Fibroblast of lung (primary cell): Measurements from ENCODE around the gene MAP1LC3B. TPM values are rescaled to one million over a fixed set of nuclear protein-coding genes. Genes with fewer than 3 reads are reported as not detected.
A peak's percentile ranks its signal among the peaks of the same experiment; 100 is the strongest.

Experiments
- DNase-seq, 2 donors: peaks; one replicate each; pipeline versions ENCODE4 v3.0.0 to v3.0.0-alpha.2; 2010; ENCODE audit warnings: low read depth in 2 of 2
- H2AFZ ChIP-seq: 2 replicates; pipeline ENCODE4 v1.5.1; 2012; ENCODE audit warnings: low read length, control low read depth, inconsistent platforms
- H3K27ac ChIP-seq: 2 replicates; pipeline ENCODE4 v1.5.1; 2011; ENCODE audit warnings: low read length, control low read depth; ENCODE audit not compliant: insufficient read depth
- H3K27me3 ChIP-seq: 2 replicates; pipeline ENCODE4 v1.5.1; 2011; ENCODE audit warnings: mild to moderate bottlenecking, low read length; ENCODE audit not compliant: control insufficient read depth, insufficient read depth
- H3K36me3 ChIP-seq: 2 replicates; pipeline ENCODE4 v1.5.1; 2011; ENCODE audit warnings: low read length; ENCODE audit not compliant: control insufficient read depth, insufficient read depth
- H3K4me1 ChIP-seq: 2 replicates; pipeline ENCODE4 v1.5.1; 2011; ENCODE audit warnings: low read length; ENCODE audit not compliant: control insufficient read depth, insufficient read depth; ENCODE audit errors: extremely low read depth
- H3K4me2 ChIP-seq: 2 replicates; pipeline ENCODE4 v1.5.1; 2011; ENCODE audit warnings: low read length, control low read depth; ENCODE audit not compliant: insufficient read depth; ENCODE audit errors: extremely low read depth
- H3K4me3 ChIP-seq, 4 experiments: fragments of 200-600 bp in 1 of 4; sonication (generic) in 1 of 4; replicated peaks in 1 of 4; 2 replicates each; pipeline ENCODE4 v1.5.1; 2011 to 2016; ENCODE audit warnings: low read length in 4 of 4, low read depth in 3 of 4, mild to moderate bottlenecking in 3 of 4, control low read depth in 2 of 4, inconsistent platforms in 1 of 4, mixed read lengths in 1 of 4; ENCODE audit not compliant: insufficient read depth in 1 of 4; ENCODE audit errors: control extremely low read depth in 1 of 4
- H3K79me2 ChIP-seq: 2 replicates; pipeline ENCODE4 v1.5.1; 2012; ENCODE audit warnings: mild to moderate bottlenecking, low read length, inconsistent platforms; ENCODE audit not compliant: control insufficient read depth, insufficient read depth
- H3K9ac ChIP-seq: 2 replicates; pipeline ENCODE4 v1.5.1; 2011; ENCODE audit warnings: mild to moderate bottlenecking, low read length, control low read depth; ENCODE audit not compliant: insufficient read depth
- H3K9me3 ChIP-seq: 2 replicates; pipeline ENCODE4 v1.5.1; 2012; ENCODE audit warnings: low read depth, low read length; ENCODE audit not compliant: control insufficient read depth, insufficient read depth
- H4K20me1 ChIP-seq: 2 replicates; pipeline ENCODE4 v1.5.1; 2011; ENCODE audit warnings: low read length; ENCODE audit not compliant: control insufficient read depth, insufficient read depth; ENCODE audit errors: extremely low read depth
- EZH2 ChIP-seq: IDR thresholded peaks from 2 replicates; pipeline ENCODE4 v1.5.1; 2012; ENCODE audit warnings: low read length, control low read depth, mild to moderate bottlenecking; ENCODE audit errors: missing control alignments
- polyA plus RNA-seq, 2 donors: library from polyadenylated mRNA; depleted of rRNA in 1 of 2; stranded (reverse) in 1 of 2; unstranded in 1 of 2; fragments of >200 nt; gene quantifications; 2 replicates each; pipeline ENCODE4 v1.2.1, GENCODE V29; 2011 to 2012; ENCODE audit warnings: missing spikeins in 1 of 2
- total RNA-seq: library from RNA; depleted of rRNA; stranded (reverse); fragments of >200 nt; gene quantifications from 2 replicates; pipeline ENCODE4 v1.2.1, GENCODE V29; 2014
- TF ChIP-seq, protein P1 (sequence below), 2 donors: IDR thresholded peaks in 1 of 2; conservative IDR thresholded peaks in 1 of 2; 1 replicate in 1 of 2; 2 replicates in 1 of 2; pipeline ENCODE4 v1.5.1; 2011 to 2012; ENCODE audit warnings: low read length in 2 of 2, control low read depth in 1 of 2, inconsistent platforms in 1 of 2, low read depth in 1 of 2, mild to moderate bottlenecking in 1 of 2

MAP1LC3B gene
- total and polyA plus RNA-seq, 2 donors (not counting 1 experiment from before 2014, with no cell fraction given) = 41.1 to 67.6 TPM

DNA sequence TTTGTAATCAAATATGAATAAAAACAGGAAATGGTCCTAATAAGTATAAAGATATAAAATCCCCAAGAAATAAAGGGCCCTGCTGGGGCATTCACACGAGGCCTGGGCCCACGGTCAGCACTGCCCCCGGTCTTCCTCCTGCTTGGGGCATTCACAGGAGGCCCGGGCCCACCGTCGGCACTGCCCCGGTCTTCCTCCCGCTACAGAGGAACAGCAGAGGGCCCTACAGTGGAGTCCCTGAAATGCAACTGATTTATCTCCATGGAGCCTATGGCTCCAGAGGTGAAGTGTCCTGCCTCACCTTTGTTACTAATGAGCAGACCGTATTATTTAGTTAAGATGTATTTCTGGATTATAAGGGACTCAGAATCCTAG, 46.5 kb downstream of the MAP1LC3B start:
- no peak for DNase-seq
- Histone ChIP-seq H3K4me3 (no peak overlapping the region), H3K9ac (no peak overlapping the region), H3K4me1 (peaks cover 16% of the 10 kb centered on the region), H3K9me3 (no peaks in the 10 kb centered on the region), H3K36me3 (no peaks in the 10 kb centered on the region), H2AFZ (no peak overlapping the region), H3K27ac (no peak overlapping the region), H4K20me1 (no peaks in the 10 kb centered on the region), H3K27me3 (no peaks in the 10 kb centered on the region), H3K4me2 (no peak overlapping the region), H3K79me2 (peaks cover 24% of the 10 kb centered on the region)
- TF ChIP-seq, protein P1, sequence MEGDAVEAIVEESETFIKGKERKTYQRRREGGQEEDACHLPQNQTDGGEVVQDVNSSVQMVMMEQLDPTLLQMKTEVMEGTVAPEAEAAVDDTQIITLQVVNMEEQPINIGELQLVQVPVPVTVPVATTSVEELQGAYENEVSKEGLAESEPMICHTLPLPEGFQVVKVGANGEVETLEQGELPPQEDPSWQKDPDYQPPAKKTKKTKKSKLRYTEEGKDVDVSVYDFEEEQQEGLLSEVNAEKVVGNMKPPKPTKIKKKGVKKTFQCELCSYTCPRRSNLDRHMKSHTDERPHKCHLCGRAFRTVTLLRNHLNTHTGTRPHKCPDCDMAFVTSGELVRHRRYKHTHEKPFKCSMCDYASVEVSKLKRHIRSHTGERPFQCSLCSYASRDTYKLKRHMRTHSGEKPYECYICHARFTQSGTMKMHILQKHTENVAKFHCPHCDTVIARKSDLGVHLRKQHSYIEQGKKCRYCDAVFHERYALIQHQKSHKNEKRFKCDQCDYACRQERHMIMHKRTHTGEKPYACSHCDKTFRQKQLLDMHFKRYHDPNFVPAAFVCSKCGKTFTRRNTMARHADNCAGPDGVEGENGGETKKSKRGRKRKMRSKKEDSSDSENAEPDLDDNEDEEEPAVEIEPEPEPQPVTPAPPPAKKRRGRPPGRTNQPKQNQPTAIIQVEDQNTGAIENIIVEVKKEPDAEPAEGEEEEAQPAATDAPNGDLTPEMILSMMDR (conservative IDR thresholded peaks at IDR 0.05 in 1 of 2, IDR thresholded peaks at IDR 0.05 in 1 of 2; ENCODE audit: low read depth in 1 of 2, low read length in 2 of 2) = no peak
- no peak for TF ChIP-seq EZH2

DNA sequence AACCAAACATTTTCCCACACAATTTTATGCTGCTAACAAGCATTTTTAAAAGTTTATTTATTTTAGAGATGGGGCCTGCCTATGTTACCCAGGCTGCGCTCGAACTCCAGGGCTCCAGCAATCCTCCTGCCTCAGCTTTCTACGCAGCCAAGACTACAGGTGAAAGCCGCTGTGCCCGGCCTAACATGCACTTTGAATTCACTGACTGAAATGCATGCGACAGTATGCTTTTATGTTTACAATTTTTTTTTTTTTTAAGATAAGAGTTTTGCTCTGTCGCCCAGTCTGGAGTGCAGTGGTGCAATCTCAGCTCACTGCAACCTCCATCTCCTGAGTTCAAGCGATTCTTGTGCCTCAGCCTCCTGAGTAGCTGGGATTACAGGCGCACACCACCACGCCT, 47.8 kb downstream of the MAP1LC3B start:
- Histone ChIP-seq H3K9ac (no peak overlapping the region), H2AFZ (no peak overlapping the region), H3K27ac (no peak overlapping the region), H3K4me1 (peaks cover 16% of the 10 kb centered on the region), H4K20me1 (no peaks in the 10 kb centered on the region), H3K9me3 (no peaks in the 10 kb centered on the region), H3K4me3 (no peak overlapping the region), H3K4me2 (no peak overlapping the region), H3K36me3 (no peaks in the 10 kb centered on the region), H3K27me3 (no peaks in the 10 kb centered on the region), H3K79me2 (peaks cover 15% of the 10 kb centered on the region)
- TF ChIP-seq, protein P1 (conservative IDR thresholded peaks at IDR 0.05 in 1 of 2, IDR thresholded peaks at IDR 0.05 in 1 of 2; ENCODE audit: low read depth in 1 of 2, low read length in 2 of 2) = no peak
- TF ChIP-seq EZH2 = no peak
- DNase-seq = no peak

DNA sequence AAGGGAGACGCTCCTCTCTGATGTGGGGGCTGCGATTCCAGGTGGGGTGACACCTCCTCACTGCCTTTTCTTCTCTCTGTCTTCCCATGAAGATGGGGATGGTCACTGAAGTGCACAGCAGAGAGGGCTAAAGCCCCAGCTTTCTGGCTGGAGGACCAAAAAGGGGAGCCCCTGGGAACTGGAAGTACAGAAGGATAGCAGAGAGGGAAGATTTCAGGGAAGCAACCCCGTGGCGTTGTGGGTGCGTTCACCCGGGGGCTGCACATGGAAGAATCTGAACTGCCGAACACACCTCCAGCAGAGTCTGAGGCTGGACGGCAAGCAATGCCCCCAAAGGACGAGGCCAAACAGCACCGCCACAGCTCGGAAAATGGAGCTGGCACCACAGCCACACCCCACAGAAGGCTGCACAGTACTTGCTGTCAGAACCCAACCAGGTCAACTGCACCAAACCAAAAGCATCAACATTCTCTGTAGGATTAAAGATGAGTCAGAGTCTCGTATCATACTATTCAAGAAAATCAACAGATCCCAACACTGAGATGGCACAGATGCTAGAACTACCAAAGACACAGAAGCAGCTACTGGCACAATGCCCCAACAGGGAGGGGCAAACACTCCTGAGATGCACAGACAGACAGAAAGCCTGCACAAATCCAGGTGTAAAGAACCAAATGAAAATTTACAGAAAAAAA, 49.9 kb downstream of the MAP1LC3B start:
- peak in 1 of 2 donors; percentile 36 for DNase-seq
- H3K4me2 ChIP-seq = no peak overlapping the region
- H3K4me1 ChIP-seq = peaks cover 9% of the 10 kb centered on the region
- H3K9ac ChIP-seq = no peak overlapping the region
- no peak for TF ChIP-seq EZH2
- TF ChIP-seq, protein P1 (conservative IDR thresholded peaks at IDR 0.05 in 1 of 2, IDR thresholded peaks at IDR 0.05 in 1 of 2; ENCODE audit: low read depth in 1 of 2, low read length in 2 of 2) = no peak
- H3K27ac ChIP-seq = no peak overlapping the region
- H4K20me1 ChIP-seq = no peaks in the 10 kb centered on the region
- no peak overlapping the region for H3K4me3 ChIP-seq
- no peak overlapping the region for H2AFZ ChIP-seq
- peaks cover 10% of the 10 kb centered on the region for H3K79me2 ChIP-seq
- no peaks in the 10 kb centered on the region for H3K27me3 ChIP-seq
- H3K36me3 ChIP-seq = no peaks in the 10 kb centered on the region
- no peaks in the 10 kb centered on the region for H3K9me3 ChIP-seq
